NT2/D1 (cell line): ENCODE data around the gene ITPRIPL2.

Experiments
- SUZ12 ChIP-seq: IDR thresholded peaks from 2 replicates; pipeline ENCODE4 v1.6.1; 2011; ENCODE audit not compliant: insufficient read length, insufficient read depth; ENCODE audit errors: extremely low read depth
- YY1 ChIP-seq: IDR thresholded peaks from 2 replicates; pipeline ENCODE4 v1.6.1; 2011; ENCODE audit not compliant: insufficient read length, insufficient read depth
- ZNF274 ChIP-seq: IDR thresholded peaks from 2 replicates; pipeline ENCODE4 v1.6.1; 2011; ENCODE audit warnings: mild to moderate bottlenecking, low read depth, low read length

DNA sequence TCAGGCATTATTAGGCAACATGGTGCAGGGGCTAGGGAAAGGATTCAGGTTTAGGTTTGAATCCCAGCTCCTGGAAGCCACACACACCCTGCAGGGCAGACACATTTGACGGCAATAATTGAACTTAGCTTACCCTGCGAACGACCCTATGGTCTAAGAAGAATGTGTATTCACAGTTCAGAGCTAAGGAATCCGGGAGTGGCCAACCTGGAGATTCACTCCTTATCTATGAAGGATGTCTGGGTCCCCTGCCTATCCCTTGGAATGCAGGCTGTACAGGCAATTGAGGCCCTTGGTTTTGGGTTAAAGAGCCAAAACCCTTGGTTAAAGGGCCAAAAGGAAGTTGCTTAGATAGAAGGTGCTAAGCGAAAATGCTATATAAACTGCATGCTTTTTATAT lies 51.3 kb downstream of the ITPRIPL2 start:
- TF ChIP-seq YY1 (no peak), SUZ12 (no peak), ZNF274 (no peak)
